GM23338 (cell line): ENCODE measurements around the gene UPK3B. TPM values are rescaled to one million over a fixed set of nuclear protein-coding genes. Genes with fewer than 3 reads are reported as not detected.
A peak's percentile ranks its signal among the peaks of the same experiment; 100 is the strongest.
"Not testable (repeated sequence)": the region's sequence is repeated elsewhere in the genome, so short reads cannot be mapped to it uniquely, and the experiment has no call there.

Source experiments
- ATAC-seq: fragments of 200-7000 bp; cut with Tn5 transposase; 3 replicates; pipeline ENCODE4 v1.9.1; 2020
- DNase-seq: peaks from one replicate; pipeline ENCODE4 v3.0.0-alpha.2; 2015; ENCODE audit warnings: low spot score
- H2AFZ ChIP-seq: fragments of 200-600 bp; sonication (generic); 2 replicates; pipeline ENCODE4 v1.8.0; 2016; ENCODE audit warnings: antibody characterized with exemption, mild to moderate bottlenecking, moderate library complexity
- H3F3A ChIP-seq: fragments of 200-600 bp; sonication (generic); replicated peaks from 2 replicates; pipeline ENCODE4 v1.8.0; 2017; ENCODE audit warnings: antibody characterized with exemption, mixed run types, low read depth
- H3K27ac ChIP-seq: fragments of 200-600 bp; sonication (generic); 2 replicates; pipeline ENCODE4 v1.6.1; 2016; ENCODE audit warnings: low read depth
- H3K27me3 ChIP-seq: fragments of 200-600 bp; sonication (generic); 2 replicates; pipeline ENCODE4 v1.8.0; 2016; ENCODE audit warnings: mild to moderate bottlenecking, mixed run types, moderate library complexity; ENCODE audit not compliant: insufficient read depth
- H3K36me3 ChIP-seq: fragments of 200-600 bp; sonication (generic); 2 replicates; pipeline ENCODE4 v1.8.0; 2016; ENCODE audit warnings: mild to moderate bottlenecking; ENCODE audit not compliant: insufficient read depth
- H3K4me1 ChIP-seq: fragments of 200-600 bp; sonication (generic); 2 replicates; pipeline ENCODE4 v1.8.0; 2016; ENCODE audit warnings: mild to moderate bottlenecking, moderate library complexity; ENCODE audit not compliant: insufficient read depth
- H3K4me2 ChIP-seq: fragments of 200-600 bp; sonication (generic); 2 replicates; pipeline ENCODE4 v1.7.1; 2017; ENCODE audit warnings: mixed run types
- H3K4me3 ChIP-seq: fragments of 200-600 bp; sonication (generic); 2 replicates; pipeline ENCODE4 v1.6.1; 2016; ENCODE audit warnings: mixed run types
- H3K79me2 ChIP-seq: fragments of 200-600 bp; sonication (generic); replicated peaks from 2 replicates; pipeline ENCODE4 v1.8.0; 2017; ENCODE audit warnings: mild to moderate bottlenecking; ENCODE audit not compliant: insufficient read depth
- H3K9me2 ChIP-seq: fragments of 200-600 bp; sonication (generic); 2 replicates; pipeline ENCODE4 v1.8.0; 2017; ENCODE audit not compliant: insufficient read depth
- H4K20me1 ChIP-seq: fragments of 200-600 bp; sonication (generic); replicated peaks from 2 replicates; pipeline ENCODE4 v1.8.0; 2017; ENCODE audit warnings: mild to moderate bottlenecking; ENCODE audit not compliant: insufficient read depth
- H3K27ac Mint-ChIP-seq: 2 replicates; pipeline ENCODE4 v1.8.0; 2020; ENCODE audit warnings: inconsistent platforms, mild to moderate bottlenecking, moderate library complexity, mixed read lengths
- H3K27me3 Mint-ChIP-seq: 3 replicates; pipeline ENCODE4 v1.8.0; 2022; ENCODE audit warnings: low read depth, mild to moderate bottlenecking, moderate library complexity, mixed read lengths, inconsistent platforms; ENCODE audit not compliant: insufficient read depth, poor library complexity
- H3K36me3 Mint-ChIP-seq: 3 replicates; pipeline ENCODE4 v1.8.0; 2021; ENCODE audit warnings: low read depth, mild to moderate bottlenecking, inconsistent platforms, moderate library complexity, mixed read lengths
- H3K4me1 Mint-ChIP-seq: 3 replicates; pipeline ENCODE4 v1.8.0; 2020; ENCODE audit warnings: mild to moderate bottlenecking, inconsistent platforms, mixed read lengths
- H3K4me3 Mint-ChIP-seq: 3 replicates; pipeline ENCODE4 v1.8.0; 2021; ENCODE audit warnings: moderate library complexity, mild to moderate bottlenecking, inconsistent platforms, mixed read lengths
- H3K9me3 Mint-ChIP-seq: 3 replicates; pipeline ENCODE4 v1.8.0; 2020; ENCODE audit warnings: moderate library complexity, mild to moderate bottlenecking, inconsistent platforms, mixed read lengths
- CREB1 ChIP-seq: fragments of 250-450 bp; sonication (Bioruptor Pico); IDR thresholded peaks from 2 replicates; pipeline ENCODE4 v1.5.0; 2020; ENCODE audit warnings: low read depth, mild to moderate bottlenecking, moderate library complexity
- EZH2phosphoT487 ChIP-seq: fragments of 200-600 bp; sonication (generic); IDR thresholded peaks from one replicate; pipeline ENCODE4 v1.8.1; 2018; ENCODE audit warnings: antibody characterized with exemption; ENCODE audit not compliant: unreplicated experiment
- NANOG ChIP-seq: IDR thresholded peaks from 2 replicates; pipeline ENCODE4 v1.6.1; 2016; ENCODE audit warnings: antibody characterized with exemption, borderline replicate concordance
- POLR2AphosphoS5 ChIP-seq: IDR thresholded peaks from 2 replicates; pipeline ENCODE4 v1.6.1; 2016; ENCODE audit warnings: antibody characterized with exemption, low read depth
- STAT1 ChIP-seq: IDR thresholded peaks from one replicate; pipeline ENCODE4 v1.6.1; 2016; ENCODE audit warnings: antibody characterized with exemption; ENCODE audit not compliant: unreplicated experiment
- ZNF331 ChIP-seq: fragments of 250-450 bp; sonication (Bioruptor Pico); IDR thresholded peaks from 2 replicates; pipeline ENCODE4 v1.5.0; 2020; ENCODE audit warnings: low read depth, mild to moderate bottlenecking, moderate library complexity
- long read RNA-seq: library from polyadenylated mRNA; unstranded; transcript quantifications from one replicate; pipeline ENCODE4 v2.0.0, GENCODE V29; 2020; ENCODE audit not compliant: unreplicated experiment
- polyA plus RNA-seq: library from polyadenylated mRNA; unstranded; fragments of >200 nt; fragmentation: Nextera tagmentation; extraction: Ambion mirVana; gene quantifications from 2 replicates; pipeline ENCODE4 v1.2.1, GENCODE V29; 2016
- total RNA-seq: library from RNA; depleted of rRNA; stranded (reverse); fragments of >200 nt; shearing (Covaris generic); gene quantifications from 2 replicates; pipeline ENCODE4 v1.2.3, GENCODE V29; 2014; rRNA removed
- TF ChIP-seq, protein P1 (sequence below), 2 experiments: fragments of 200-600 bp in 1 of 2; sonication (generic) in 1 of 2; conservative IDR thresholded peaks; 2 replicates each; pipeline versions ENCODE4 v1.5.1 to v1.6.1; 2016 to 2017; ENCODE audit warnings: antibody characterized with exemption in 2 of 2, low read depth in 2 of 2, mild to moderate bottlenecking in 2 of 2, moderate library complexity in 1 of 2
- TF ChIP-seq, protein P2 (sequence below): IDR thresholded peaks from 2 replicates; pipeline ENCODE4 v1.6.1; 2016; ENCODE audit warnings: antibody characterized with exemption
- TF ChIP-seq, protein P3 (sequence below): IDR thresholded peaks from one replicate; pipeline ENCODE4 v1.6.1; 2018; ENCODE audit warnings: antibody characterized with exemption; ENCODE audit not compliant: unreplicated experiment

UPK3B gene
- total RNA-seq (3.0 and 5.2 TPM in 2 replicates), polyA plus RNA-seq (3.3 and 3.8 TPM in 2 replicates)
- long read RNA-seq, partial matches to known transcripts = 0 of 1 reads
- long read RNA-seq, other reads (novel, unspliced or antisense) = 1 of 1 reads

DNA sequence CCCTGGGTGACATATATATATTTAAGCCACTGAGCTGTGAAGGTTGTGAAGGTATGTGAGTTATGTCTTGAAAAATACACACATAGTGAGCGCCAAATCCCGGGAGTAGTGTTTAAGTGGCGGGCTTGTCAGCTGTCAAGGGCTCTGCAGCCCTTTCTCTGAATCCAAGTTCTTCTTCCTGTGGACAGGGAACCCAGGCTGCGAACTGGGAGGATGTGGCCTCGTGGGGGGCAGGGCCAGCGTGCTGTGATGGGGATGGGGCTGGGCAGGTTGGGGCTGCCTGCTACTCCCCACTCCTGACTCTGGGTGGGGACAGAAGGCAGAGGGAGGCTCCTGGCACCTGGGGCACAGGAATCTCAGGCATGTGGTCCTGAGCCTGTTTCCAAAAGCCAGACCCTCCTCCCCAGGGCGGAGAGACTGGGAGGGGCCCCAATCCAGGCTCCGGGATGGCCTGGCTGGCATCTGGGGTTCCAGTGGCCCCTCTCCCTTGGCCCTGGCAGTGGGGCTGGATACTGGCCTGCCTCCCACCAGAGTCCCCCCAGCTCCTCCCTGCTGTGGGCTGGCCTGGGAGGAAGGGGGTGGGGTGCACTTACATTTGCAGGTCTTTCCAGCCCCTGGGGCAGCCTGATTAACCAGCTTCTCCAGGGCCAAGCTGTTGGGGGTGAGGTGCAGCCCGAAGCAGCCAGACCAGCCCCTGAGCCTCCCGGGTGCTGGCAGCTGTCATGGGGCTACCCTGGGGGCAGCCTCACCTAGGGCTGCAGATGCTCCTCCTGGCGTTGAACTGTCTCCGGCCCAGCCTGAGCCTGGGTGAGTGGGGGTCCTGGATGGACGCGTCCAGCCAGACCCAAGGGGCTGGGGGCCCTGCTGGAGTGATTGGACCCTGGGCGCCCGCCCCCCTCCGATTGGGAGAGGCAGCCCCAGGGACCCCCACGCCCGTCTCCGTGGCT is at the start of gene UPK3B:
TSS of gene UPK3B (plus strand) at position 622 of the 947 bp plus-strand sequence. CDS start at position 723, 101 bp downstream.
- TF ChIP-seq, protein P1, sequence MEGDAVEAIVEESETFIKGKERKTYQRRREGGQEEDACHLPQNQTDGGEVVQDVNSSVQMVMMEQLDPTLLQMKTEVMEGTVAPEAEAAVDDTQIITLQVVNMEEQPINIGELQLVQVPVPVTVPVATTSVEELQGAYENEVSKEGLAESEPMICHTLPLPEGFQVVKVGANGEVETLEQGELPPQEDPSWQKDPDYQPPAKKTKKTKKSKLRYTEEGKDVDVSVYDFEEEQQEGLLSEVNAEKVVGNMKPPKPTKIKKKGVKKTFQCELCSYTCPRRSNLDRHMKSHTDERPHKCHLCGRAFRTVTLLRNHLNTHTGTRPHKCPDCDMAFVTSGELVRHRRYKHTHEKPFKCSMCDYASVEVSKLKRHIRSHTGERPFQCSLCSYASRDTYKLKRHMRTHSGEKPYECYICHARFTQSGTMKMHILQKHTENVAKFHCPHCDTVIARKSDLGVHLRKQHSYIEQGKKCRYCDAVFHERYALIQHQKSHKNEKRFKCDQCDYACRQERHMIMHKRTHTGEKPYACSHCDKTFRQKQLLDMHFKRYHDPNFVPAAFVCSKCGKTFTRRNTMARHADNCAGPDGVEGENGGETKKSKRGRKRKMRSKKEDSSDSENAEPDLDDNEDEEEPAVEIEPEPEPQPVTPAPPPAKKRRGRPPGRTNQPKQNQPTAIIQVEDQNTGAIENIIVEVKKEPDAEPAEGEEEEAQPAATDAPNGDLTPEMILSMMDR (conservative IDR thresholded peaks at IDR 0.05; ENCODE audit: low read depth in 2 of 2) = peak in 1 of 2 experiments; percentile 40; a peak in 2 of 4 replicates
- TF ChIP-seq, protein P2, sequence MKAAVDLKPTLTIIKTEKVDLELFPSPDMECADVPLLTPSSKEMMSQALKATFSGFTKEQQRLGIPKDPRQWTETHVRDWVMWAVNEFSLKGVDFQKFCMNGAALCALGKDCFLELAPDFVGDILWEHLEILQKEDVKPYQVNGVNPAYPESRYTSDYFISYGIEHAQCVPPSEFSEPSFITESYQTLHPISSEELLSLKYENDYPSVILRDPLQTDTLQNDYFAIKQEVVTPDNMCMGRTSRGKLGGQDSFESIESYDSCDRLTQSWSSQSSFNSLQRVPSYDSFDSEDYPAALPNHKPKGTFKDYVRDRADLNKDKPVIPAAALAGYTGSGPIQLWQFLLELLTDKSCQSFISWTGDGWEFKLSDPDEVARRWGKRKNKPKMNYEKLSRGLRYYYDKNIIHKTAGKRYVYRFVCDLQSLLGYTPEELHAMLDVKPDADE = no peak
- TF ChIP-seq POLR2AphosphoS5 (no peak), EZH2phosphoT487 (no peak), ZNF331 (CRISPR knock-in tag) (no peak), CREB1 (CRISPR knock-in tag) (no peak), NANOG (no peak), STAT1 (no peak)
- TF ChIP-seq, protein P3, sequence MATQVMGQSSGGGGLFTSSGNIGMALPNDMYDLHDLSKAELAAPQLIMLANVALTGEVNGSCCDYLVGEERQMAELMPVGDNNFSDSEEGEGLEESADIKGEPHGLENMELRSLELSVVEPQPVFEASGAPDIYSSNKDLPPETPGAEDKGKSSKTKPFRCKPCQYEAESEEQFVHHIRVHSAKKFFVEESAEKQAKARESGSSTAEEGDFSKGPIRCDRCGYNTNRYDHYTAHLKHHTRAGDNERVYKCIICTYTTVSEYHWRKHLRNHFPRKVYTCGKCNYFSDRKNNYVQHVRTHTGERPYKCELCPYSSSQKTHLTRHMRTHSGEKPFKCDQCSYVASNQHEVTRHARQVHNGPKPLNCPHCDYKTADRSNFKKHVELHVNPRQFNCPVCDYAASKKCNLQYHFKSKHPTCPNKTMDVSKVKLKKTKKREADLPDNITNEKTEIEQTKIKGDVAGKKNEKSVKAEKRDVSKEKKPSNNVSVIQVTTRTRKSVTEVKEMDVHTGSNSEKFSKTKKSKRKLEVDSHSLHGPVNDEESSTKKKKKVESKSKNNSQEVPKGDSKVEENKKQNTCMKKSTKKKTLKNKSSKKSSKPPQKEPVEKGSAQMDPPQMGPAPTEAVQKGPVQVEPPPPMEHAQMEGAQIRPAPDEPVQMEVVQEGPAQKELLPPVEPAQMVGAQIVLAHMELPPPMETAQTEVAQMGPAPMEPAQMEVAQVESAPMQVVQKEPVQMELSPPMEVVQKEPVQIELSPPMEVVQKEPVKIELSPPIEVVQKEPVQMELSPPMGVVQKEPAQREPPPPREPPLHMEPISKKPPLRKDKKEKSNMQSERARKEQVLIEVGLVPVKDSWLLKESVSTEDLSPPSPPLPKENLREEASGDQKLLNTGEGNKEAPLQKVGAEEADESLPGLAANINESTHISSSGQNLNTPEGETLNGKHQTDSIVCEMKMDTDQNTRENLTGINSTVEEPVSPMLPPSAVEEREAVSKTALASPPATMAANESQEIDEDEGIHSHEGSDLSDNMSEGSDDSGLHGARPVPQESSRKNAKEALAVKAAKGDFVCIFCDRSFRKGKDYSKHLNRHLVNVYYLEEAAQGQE = no peak
- Mint-ChIP-seq H3K4me1 (peaks cover 5% of the 10 kb centered on the region), H3K27me3 (peaks cover 6% of the 10 kb centered on the region), H3K36me3 (no peaks in the 10 kb centered on the region; the same call in 2 of the 3 replicates), H3K9me3 (no peaks in the 10 kb centered on the region), H3K4me3 (peak within 1 kb of the TSS; percentile 39; the same call in 2 of the 3 replicates), H3K27ac (peak within 1 kb of the TSS; percentile 74; the same call in 1 of the 2 replicates)
- Histone ChIP-seq H3K4me2 (peak within 1 kb of the TSS; percentile 76), H4K20me1 (no peaks in the 10 kb centered on the region), H3K79me2 (no peaks in the 10 kb centered on the region), H3K36me3 (no peaks in the 10 kb centered on the region), H3K27ac (peak within 1 kb of the TSS; percentile 90), H3K4me3 (peak within 1 kb of the TSS; percentile 34; the same call in 1 of the 2 replicates), H3K9me2 (no peaks in the 10 kb centered on the region), H2AFZ (0 out of 2 replicates have a peak within 1 kb of the TSS, but pooled peaks have one; percentile 12), H3K27me3 (no peaks in the 10 kb centered on the region), H3F3A (no peaks in the 10 kb centered on the region), H3K4me1 (peaks cover 12% of the 10 kb centered on the region)
- ATAC-seq (peak; percentile 81), DNase-seq (peak; percentile 83)

DNA sequence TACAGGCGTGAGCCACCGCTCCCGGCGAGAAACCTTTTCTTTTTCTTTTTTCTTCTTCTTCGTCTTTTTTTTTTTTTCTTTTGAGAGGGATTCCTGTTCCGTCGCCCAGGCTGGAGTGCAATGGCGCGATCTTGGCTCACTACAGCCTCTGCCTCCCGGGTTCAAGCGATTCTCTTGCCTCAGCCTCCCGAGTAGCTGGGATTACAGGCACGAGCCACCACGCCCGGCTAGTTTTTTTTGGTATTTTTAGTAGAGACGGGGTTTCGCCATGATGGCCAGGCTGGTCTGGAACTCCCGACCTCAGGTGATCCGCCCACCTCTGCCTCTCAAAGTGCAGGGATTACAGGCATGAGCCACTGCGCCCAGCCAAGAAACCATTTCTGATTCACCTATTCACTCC is 49.6 kb upstream of the UPK3B start:
- not testable (repeated sequence) for H3K9me2 ChIP-seq, H4K20me1 ChIP-seq, H3K4me1 Mint-ChIP-seq, H3K27me3 Mint-ChIP-seq, H3K27me3 ChIP-seq, H3K4me1 ChIP-seq, H3K27ac ChIP-seq, DNase-seq, H3F3A ChIP-seq, H3K36me3 ChIP-seq, H3K4me2 ChIP-seq, H3K79me2 ChIP-seq, H3K36me3 Mint-ChIP-seq, H3K4me3 Mint-ChIP-seq, H3K27ac Mint-ChIP-seq, H3K9me3 Mint-ChIP-seq, H2AFZ ChIP-seq, ATAC-seq, H3K4me3 ChIP-seq

DNA sequence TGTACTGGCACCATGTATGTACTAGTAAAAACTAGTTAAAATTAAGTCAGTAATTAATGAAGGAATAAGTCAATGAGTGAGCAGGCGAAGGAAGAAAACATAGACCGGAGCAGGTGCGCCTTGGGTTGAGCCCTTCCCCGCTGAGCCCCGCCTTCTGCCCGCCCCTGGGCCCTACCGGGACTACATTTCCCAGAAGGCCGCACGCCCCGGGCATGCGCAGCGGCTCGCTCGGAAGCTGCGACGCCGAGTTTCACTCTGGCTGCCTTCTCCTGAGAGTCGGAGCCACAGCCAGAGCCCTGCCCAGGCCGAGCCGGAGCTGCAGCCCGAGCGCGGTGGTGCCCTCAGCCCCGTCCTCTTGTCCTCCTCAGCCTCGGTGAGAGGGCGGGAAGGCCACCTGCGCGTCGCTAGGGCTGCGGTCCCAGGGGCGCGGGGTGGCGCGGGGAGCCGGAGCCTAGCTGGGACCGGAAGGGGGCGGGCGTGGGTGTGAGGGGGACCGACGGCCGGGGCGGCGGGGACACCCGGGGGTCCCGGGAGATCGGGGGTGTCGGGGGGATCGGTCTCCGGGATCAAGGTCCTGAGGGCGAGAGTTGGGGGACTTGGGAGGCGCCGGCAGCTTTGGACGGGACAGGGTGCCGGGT is 48.8 kb upstream of the UPK3B start, which contains the start of gene DTX2:
TSS of gene DTX2 (plus strand) at position 246 of the 638 bp plus-strand sequence. CDS start 18,801 bp downstream, outside the sequence.
- not testable (repeated sequence) for DNase-seq, H3K9me3 Mint-ChIP-seq, H3K79me2 ChIP-seq, H3K27me3 Mint-ChIP-seq, H3F3A ChIP-seq, H3K4me2 ChIP-seq, H2AFZ ChIP-seq, H3K27me3 ChIP-seq, H3K27ac ChIP-seq, H3K36me3 Mint-ChIP-seq, H3K9me2 ChIP-seq, H3K4me1 ChIP-seq, H3K36me3 ChIP-seq, H3K4me1 Mint-ChIP-seq, H4K20me1 ChIP-seq, H3K27ac Mint-ChIP-seq, H3K4me3 Mint-ChIP-seq
- H3K4me3 ChIP-seq = peak within 1 kb of the TSS; percentile 54
- peak; percentile 81 for ATAC-seq
